Liver (tissue), 3 donors: ENCODE measurements around the gene NEURL3.

Source experiments
- EGR1 ChIP-seq, 2 donors: IDR thresholded peaks; 2 replicates each; pipeline ENCODE4 v1.6.1; 2016 to 2018; ENCODE audit warnings: antibody characterized with exemption in 2 of 2, low read depth in 2 of 2
- FOXA1 ChIP-seq: IDR thresholded peaks from 2 replicates; pipeline ENCODE4 v1.6.1; 2016; ENCODE audit warnings: antibody characterized with exemption
- GABPA ChIP-seq, 2 donors: IDR thresholded peaks in 1 of 2; conservative IDR thresholded peaks in 1 of 2; 2 replicates each; pipeline ENCODE4 v1.6.1; 2016; ENCODE audit warnings: antibody characterized with exemption in 2 of 2, mild to moderate bottlenecking in 1 of 2, moderate library complexity in 1 of 2
- JUND ChIP-seq, 2 donors: IDR thresholded peaks; 2 replicates each; pipeline ENCODE4 v1.6.1; 2016; ENCODE audit warnings: antibody characterized with exemption in 2 of 2
- RAD21 ChIP-seq, 2 donors: IDR thresholded peaks; 2 replicates each; pipeline ENCODE4 v1.6.1; 2016; ENCODE audit warnings: antibody characterized with exemption in 2 of 2, mild to moderate bottlenecking in 2 of 2
- TAF1 ChIP-seq: conservative IDR thresholded peaks from 2 replicates; pipeline ENCODE4 v1.6.1; 2016; ENCODE audit warnings: antibody characterized with exemption, mild to moderate bottlenecking
- YY1 ChIP-seq: IDR thresholded peaks from 2 replicates; pipeline ENCODE4 v1.6.1; 2016; ENCODE audit warnings: antibody characterized with exemption, mild to moderate bottlenecking
- TF ChIP-seq, protein P1 (sequence below): fragments of 150-350 bp; IDR thresholded peaks from 2 replicates; pipeline ENCODE4 v1.5.1; 2017; ENCODE audit warnings: improper control_type of control experiment, low read depth, low read length; ENCODE audit not compliant: missing input control
- TF ChIP-seq, protein P2 (sequence below): IDR thresholded peaks from 2 replicates; pipeline ENCODE4 v1.6.1; 2016; ENCODE audit warnings: antibody characterized with exemption
- TF ChIP-seq, protein P3 (sequence below): IDR thresholded peaks from 2 replicates; pipeline ENCODE4 v1.6.1; 2016; ENCODE audit warnings: antibody characterized with exemption
- TF ChIP-seq, protein P4 (sequence below): IDR thresholded peaks from 2 replicates; pipeline ENCODE4 v1.6.1; 2016; ENCODE audit warnings: antibody characterized with exemption
- TF ChIP-seq, protein P5 (sequence below): IDR thresholded peaks from 2 replicates; pipeline ENCODE4 v1.6.1; 2016; ENCODE audit warnings: antibody characterized with exemption, mild to moderate bottlenecking
- donor health status: healthy.
- donor health status: healthy.

DNA sequence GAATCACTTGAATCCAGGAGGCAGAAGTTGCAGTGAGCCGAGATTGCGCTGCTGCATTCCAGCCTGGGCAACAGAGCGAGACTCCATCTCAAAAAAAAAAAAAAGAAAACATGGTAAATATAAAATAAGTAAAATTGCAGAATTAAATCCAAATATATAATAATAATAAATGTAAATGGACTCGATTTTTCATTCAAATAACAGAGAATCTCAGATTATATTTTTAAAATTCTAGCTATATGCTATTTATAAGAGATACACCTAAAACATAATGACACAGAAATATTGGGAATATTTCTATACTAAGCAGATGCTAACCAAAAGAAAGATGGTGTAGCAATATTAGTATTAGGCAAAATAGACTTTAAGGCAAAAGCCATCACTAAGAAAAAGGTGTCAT, 15.1 kb upstream of the NEURL3 start:
- TF ChIP-seq, protein P1, sequence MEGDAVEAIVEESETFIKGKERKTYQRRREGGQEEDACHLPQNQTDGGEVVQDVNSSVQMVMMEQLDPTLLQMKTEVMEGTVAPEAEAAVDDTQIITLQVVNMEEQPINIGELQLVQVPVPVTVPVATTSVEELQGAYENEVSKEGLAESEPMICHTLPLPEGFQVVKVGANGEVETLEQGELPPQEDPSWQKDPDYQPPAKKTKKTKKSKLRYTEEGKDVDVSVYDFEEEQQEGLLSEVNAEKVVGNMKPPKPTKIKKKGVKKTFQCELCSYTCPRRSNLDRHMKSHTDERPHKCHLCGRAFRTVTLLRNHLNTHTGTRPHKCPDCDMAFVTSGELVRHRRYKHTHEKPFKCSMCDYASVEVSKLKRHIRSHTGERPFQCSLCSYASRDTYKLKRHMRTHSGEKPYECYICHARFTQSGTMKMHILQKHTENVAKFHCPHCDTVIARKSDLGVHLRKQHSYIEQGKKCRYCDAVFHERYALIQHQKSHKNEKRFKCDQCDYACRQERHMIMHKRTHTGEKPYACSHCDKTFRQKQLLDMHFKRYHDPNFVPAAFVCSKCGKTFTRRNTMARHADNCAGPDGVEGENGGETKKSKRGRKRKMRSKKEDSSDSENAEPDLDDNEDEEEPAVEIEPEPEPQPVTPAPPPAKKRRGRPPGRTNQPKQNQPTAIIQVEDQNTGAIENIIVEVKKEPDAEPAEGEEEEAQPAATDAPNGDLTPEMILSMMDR = no peak
- TF ChIP-seq, protein P2, sequence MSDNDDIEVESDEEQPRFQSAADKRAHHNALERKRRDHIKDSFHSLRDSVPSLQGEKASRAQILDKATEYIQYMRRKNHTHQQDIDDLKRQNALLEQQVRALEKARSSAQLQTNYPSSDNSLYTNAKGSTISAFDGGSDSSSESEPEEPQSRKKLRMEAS = no peak
- TF ChIP-seq, protein P3, sequence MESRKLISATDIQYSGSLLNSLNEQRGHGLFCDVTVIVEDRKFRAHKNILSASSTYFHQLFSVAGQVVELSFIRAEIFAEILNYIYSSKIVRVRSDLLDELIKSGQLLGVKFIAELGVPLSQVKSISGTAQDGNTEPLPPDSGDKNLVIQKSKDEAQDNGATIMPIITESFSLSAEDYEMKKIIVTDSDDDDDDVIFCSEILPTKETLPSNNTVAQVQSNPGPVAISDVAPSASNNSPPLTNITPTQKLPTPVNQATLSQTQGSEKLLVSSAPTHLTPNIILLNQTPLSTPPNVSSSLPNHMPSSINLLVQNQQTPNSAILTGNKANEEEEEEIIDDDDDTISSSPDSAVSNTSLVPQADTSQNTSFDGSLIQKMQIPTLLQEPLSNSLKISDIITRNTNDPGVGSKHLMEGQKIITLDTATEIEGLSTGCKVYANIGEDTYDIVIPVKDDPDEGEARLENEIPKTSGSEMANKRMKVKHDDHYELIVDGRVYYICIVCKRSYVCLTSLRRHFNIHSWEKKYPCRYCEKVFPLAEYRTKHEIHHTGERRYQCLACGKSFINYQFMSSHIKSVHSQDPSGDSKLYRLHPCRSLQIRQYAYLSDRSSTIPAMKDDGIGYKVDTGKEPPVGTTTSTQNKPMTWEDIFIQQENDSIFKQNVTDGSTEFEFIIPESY = no peak
- TF ChIP-seq, protein P4, sequence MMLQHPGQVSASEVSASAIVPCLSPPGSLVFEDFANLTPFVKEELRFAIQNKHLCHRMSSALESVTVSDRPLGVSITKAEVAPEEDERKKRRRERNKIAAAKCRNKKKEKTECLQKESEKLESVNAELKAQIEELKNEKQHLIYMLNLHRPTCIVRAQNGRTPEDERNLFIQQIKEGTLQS = no peak
- TF ChIP-seq YY1 = no peak
- no peak for TF ChIP-seq JUND (IDR thresholded peaks at IDR 0.05)
- no peak for TF ChIP-seq TAF1
- no peak for TF ChIP-seq RAD21 (IDR thresholded peaks at IDR 0.05)
- TF ChIP-seq, protein P5, sequence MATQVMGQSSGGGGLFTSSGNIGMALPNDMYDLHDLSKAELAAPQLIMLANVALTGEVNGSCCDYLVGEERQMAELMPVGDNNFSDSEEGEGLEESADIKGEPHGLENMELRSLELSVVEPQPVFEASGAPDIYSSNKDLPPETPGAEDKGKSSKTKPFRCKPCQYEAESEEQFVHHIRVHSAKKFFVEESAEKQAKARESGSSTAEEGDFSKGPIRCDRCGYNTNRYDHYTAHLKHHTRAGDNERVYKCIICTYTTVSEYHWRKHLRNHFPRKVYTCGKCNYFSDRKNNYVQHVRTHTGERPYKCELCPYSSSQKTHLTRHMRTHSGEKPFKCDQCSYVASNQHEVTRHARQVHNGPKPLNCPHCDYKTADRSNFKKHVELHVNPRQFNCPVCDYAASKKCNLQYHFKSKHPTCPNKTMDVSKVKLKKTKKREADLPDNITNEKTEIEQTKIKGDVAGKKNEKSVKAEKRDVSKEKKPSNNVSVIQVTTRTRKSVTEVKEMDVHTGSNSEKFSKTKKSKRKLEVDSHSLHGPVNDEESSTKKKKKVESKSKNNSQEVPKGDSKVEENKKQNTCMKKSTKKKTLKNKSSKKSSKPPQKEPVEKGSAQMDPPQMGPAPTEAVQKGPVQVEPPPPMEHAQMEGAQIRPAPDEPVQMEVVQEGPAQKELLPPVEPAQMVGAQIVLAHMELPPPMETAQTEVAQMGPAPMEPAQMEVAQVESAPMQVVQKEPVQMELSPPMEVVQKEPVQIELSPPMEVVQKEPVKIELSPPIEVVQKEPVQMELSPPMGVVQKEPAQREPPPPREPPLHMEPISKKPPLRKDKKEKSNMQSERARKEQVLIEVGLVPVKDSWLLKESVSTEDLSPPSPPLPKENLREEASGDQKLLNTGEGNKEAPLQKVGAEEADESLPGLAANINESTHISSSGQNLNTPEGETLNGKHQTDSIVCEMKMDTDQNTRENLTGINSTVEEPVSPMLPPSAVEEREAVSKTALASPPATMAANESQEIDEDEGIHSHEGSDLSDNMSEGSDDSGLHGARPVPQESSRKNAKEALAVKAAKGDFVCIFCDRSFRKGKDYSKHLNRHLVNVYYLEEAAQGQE = no peak
- no peak for TF ChIP-seq EGR1 (IDR thresholded peaks at IDR 0.05; ENCODE audit: low read depth in 2 of 2)
- no peak for TF ChIP-seq GABPA (IDR thresholded peaks at IDR 0.05 in 1 of 2, conservative IDR thresholded peaks at IDR 0.05 in 1 of 2)
- TF ChIP-seq FOXA1 = no peak
